NCI-H187 (cell line): ENCODE data around the gene ERBB4.

ENCODE experiments used
- DNase-seq, 2 experiments: peaks; one replicate each; lab custom pipeline; 2025; lab: John Stamatoyannopoulos, UW

The ERBB4 gene

GRCh38 chr2:211469664-211470059, 1068.9 kb downstream of the ERBB4 start:
- no peak for DNase-seq

- DNase-seq, result no peak
Observed at GRCh38 chr2:211468877-211469663, 1069.5 kb downstream of the ERBB4 start.

- DNase-seq, result no peak
Observed at GRCh38 chr2:211468217-211468616, 1070.4 kb downstream of the ERBB4 start.

- DNase-seq, result no peak
Observed at GRCh38 chr2:211463397-211463796, 1075.2 kb downstream of the ERBB4 start.

GRCh38 chr2:211458974-211459373, 1079.6 kb downstream of the ERBB4 start:
- DNase-seq, result no peak

- DNase-seq, result peak in 1 of 2 experiments; percentile 2
Observed at GRCh38 chr2:211457325-211457724, 1081.3 kb downstream of the ERBB4 start.

GRCh38 chr2:211455216-211455841, 1083.3 kb downstream of the ERBB4 start:
- DNase-seq, result peak in 1 of 2 experiments; percentile 1

GRCh38 chr2:211454679-211455078, 1083.9 kb downstream of the ERBB4 start:
- no peak for DNase-seq

- no peak for DNase-seq
Observed at GRCh38 chr2:211453311-211453887, 1085.2 kb downstream of the ERBB4 start.

GRCh38 chr2:211451642-211452041, 1087.0 kb downstream of the ERBB4 start:
- DNase-seq, result no peak

GRCh38 chr2:211449819-211450218, 1088.8 kb downstream of the ERBB4 start:
- DNase-seq, result no peak

- no peak for DNase-seq
Observed at GRCh38 chr2:211447548-211447947, 1091.1 kb downstream of the ERBB4 start.

- DNase-seq, result no peak
Observed at GRCh38 chr2:211440107-211440506, 1098.5 kb downstream of the ERBB4 start.

GRCh38 chr2:211439011-211439410, 1099.6 kb downstream of the ERBB4 start:
- DNase-seq, result no peak

- DNase-seq, result no peak
Observed at GRCh38 chr2:211437396-211437795, 1101.2 kb downstream of the ERBB4 start.

GRCh38 chr2:211436182-211436581, 1102.4 kb downstream of the ERBB4 start:
- no peak for DNase-seq

- no peak for DNase-seq
Observed at GRCh38 chr2:211435331-211435730, 1103.3 kb downstream of the ERBB4 start.

GRCh38 chr2:211434773-211435172, 1103.8 kb downstream of the ERBB4 start:
- DNase-seq, result no peak

GRCh38 chr2:211429256-211429920, 1109.2 kb downstream of the ERBB4 start:
- no peak for DNase-seq

GRCh38 chr2:211426240-211426639, 1112.4 kb downstream of the ERBB4 start:
- DNase-seq, result no peak

- no peak for DNase-seq
Observed at GRCh38 chr2:211423018-211423417, 1115.6 kb downstream of the ERBB4 start.

GRCh38 chr2:211417544-211417943, 1121.1 kb downstream of the ERBB4 start:
- no peak for DNase-seq

- DNase-seq, result no peak
Observed at GRCh38 chr2:211416373-211416772, 1122.2 kb downstream of the ERBB4 start.
